ENCODE results near the gene DPH6.

The DPH6 gene

DNA sequence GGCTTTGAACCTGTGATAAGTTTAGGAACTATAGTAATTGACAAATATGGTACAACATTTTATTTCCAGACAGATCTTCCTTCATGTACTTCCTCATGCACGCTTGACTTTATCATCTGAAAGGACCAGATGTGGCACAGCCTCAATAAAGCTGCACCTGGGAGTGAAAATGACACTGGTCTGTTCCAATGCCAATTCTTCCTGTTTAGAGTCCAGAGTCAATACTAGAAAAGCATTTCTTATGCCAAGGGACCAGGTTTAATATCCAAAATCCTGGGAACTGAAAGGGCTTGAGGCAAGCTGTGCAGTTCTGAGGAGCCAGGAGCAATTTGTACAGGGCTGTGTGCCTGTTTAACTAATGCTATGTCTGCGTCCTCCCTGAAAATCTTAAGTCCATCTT, 15.3 kb downstream of the DPH6 start:
- TF ChIP-seq, protein P1, sequence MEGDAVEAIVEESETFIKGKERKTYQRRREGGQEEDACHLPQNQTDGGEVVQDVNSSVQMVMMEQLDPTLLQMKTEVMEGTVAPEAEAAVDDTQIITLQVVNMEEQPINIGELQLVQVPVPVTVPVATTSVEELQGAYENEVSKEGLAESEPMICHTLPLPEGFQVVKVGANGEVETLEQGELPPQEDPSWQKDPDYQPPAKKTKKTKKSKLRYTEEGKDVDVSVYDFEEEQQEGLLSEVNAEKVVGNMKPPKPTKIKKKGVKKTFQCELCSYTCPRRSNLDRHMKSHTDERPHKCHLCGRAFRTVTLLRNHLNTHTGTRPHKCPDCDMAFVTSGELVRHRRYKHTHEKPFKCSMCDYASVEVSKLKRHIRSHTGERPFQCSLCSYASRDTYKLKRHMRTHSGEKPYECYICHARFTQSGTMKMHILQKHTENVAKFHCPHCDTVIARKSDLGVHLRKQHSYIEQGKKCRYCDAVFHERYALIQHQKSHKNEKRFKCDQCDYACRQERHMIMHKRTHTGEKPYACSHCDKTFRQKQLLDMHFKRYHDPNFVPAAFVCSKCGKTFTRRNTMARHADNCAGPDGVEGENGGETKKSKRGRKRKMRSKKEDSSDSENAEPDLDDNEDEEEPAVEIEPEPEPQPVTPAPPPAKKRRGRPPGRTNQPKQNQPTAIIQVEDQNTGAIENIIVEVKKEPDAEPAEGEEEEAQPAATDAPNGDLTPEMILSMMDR (IDR thresholded peaks at IDR 0.05), result no peak
- TF ChIP-seq ZFX (IDR thresholded peaks at IDR 0.05; ENCODE audit: borderline replicate concordance), result no peak
- H3K27ac ChIP-seq, result no peak overlapping the region

DNA sequence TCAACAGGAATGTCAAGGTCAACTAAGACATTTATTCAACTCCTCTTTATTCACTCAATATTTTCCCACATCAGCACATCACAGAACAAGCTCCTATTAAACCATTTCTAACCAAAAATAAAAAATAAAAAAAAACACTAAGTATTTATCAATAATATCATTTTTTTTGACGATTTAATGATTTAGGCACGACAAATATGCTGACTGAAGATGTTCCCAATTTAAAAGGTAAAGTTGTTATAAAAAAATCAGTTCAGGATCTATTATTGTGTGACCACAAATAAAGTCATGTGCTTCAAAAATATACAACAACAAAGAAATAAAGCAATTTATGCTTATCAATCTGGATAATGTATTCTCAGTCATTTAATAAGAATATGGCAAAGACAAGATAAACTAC, 16.2 kb downstream of the DPH6 start:
- TF ChIP-seq, protein P1 (IDR thresholded peaks at IDR 0.05), result no peak
- no peak for TF ChIP-seq ZFX (IDR thresholded peaks at IDR 0.05; ENCODE audit: borderline replicate concordance)
- no peak overlapping the region for H3K27ac ChIP-seq

DNA sequence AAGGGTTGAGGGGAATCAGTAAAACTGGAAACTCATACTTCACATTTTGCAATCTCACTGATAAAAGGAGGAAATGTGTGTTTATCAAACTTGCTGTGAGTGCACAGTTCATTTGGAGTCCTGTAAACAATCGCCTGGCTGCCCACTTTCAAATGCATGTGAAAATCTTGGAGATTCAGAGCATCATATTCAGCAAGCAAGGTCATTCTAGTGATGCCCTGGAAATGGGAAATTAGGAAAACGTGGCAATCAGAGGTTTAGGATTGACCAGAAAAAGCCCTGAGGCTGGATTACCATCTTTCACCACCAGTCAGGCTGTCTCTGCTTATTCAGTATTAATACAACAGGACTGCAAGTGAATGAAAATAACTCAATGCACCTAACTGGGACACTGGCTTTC, 23.9 kb downstream of the DPH6 start:
- TF ChIP-seq ZFX (IDR thresholded peaks at IDR 0.05; ENCODE audit: borderline replicate concordance), result no peak
- TF ChIP-seq, protein P1 (IDR thresholded peaks at IDR 0.05), result no peak
- H3K27ac ChIP-seq, result no peak overlapping the region

DNA sequence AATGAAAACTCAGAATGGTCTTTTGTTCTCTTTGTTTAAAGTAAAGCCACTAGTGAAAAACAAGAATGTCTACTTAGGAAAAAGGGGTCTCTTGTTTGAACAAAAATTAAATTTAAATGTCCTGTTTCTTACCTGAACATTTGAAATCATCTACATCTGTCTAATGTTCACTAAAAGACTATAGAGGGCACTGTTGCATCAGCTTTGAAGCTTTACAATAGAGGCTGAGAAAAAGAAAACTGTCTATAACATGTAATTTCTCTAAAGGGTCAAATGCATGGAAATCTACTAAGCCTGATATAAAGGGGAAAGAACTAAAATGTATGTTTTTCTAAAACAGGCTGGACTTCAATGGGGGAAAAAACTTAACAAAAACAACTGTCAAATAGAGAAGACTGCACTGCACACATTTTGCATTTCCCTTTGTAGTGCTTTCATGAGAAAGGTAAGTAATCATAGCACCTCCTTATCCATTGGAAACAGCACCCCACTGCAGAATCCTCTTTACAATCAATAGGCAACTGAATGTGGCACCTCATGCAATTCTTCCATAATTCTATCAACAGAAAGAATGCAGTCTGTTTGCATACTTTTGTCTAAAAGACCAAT, 26.3 kb downstream of the DPH6 start:
- no peak overlapping the region for H3K27ac ChIP-seq
- TF ChIP-seq, protein P1 (IDR thresholded peaks at IDR 0.05), result peak; percentile 80
- TF ChIP-seq ZFX (IDR thresholded peaks at IDR 0.05; ENCODE audit: borderline replicate concordance), result no peak

DNA sequence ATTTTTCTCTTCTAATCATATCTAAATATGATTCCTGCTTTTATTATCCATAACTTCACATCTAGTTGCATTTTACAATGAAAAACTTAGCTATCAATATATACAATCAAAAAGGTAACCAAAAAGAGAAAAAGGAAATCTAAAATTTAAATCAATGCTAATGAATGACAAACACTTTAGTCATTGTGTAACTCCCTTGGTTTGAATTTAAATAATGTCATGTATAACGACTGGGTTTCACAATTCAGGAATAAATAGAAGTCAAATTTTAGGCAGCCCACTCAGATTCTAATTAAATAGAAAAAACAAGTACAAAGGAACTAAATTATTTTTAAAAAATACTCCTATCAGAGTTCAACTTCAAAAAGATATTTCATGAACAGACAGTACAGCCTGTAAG, 26.9 kb downstream of the DPH6 start:
- TF ChIP-seq, protein P1 (IDR thresholded peaks at IDR 0.05), result no peak
- TF ChIP-seq ZFX (IDR thresholded peaks at IDR 0.05; ENCODE audit: borderline replicate concordance), result no peak
- H3K27ac ChIP-seq, result no peak overlapping the region

DNA sequence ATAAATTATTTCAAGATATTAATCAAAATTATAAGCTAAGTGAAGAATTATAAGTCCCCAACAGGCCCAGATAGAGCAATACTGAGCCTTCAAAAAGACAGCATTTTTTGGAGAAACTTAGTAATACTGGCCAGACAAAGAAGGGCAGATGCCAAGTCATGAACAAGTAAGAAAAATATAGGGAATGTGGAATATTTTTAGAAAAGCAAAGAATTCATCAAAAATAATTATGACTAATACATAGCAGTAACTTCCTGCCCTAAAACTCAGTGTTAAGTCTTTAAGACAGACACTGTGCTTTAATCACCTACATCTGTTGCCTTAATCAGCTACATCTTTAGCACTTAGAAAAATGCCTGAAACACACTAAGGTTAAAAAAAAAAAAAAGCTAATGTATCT, 31.2 kb downstream of the DPH6 start:
- no peak overlapping the region for H3K27ac ChIP-seq
- TF ChIP-seq, protein P1 (IDR thresholded peaks at IDR 0.05), result no peak
- no peak for TF ChIP-seq ZFX (IDR thresholded peaks at IDR 0.05; ENCODE audit: borderline replicate concordance)

DNA sequence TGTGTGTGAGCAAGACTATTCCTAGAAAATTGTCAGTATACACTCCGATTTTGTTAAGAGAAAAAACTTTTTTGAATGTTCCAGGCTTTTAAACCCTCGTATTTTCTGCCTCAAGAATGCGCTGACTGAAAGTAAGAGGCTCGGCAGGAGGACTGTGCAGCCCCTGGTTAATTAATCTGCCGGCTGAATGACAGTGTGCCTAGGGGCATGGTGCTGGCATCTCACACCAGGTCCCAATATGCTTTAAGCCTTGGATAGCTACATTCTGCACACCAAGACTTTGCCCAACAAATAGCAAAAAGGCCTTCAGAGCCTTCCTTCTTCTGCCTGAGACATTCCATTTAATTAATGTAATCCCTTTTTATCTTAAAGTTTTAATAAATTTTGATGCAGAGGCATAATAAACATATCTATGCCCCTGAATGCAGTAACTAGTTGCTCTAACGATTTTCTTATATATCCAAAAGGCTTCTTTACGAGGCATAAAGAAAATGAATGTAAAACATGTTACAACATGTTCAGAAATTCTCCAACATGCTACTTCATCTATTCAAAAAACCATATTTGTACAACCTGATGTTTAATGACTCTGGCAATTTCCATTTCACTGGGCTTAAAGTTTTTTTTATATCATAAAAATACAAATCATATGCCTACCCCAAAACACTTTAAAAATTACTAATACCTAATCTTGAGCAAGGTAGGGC, 37.9 kb downstream of the DPH6 start:
- no peak for TF ChIP-seq ZFX (IDR thresholded peaks at IDR 0.05; ENCODE audit: borderline replicate concordance)
- TF ChIP-seq, protein P1 (IDR thresholded peaks at IDR 0.05), result no peak
- H3K27ac ChIP-seq, result no peak overlapping the region

Data from 22Rv1 (cell line).